ENCODE data around the gene RPS3. TPM values are rescaled to one million over a fixed set of nuclear protein-coding genes. Genes with fewer than 3 reads are reported as not detected.

RPS3 gene
- total RNA-seq, 3 donors from 2014 or later (not counting 1 experiment from before 2014, with no cell fraction given) = 2,027 to 2,376 (median 2,290) TPM

- Mint-ChIP-seq H3K36me3 (no peaks in the 10 kb centered on the region), H3K4me1 (no peaks in the 10 kb centered on the region), H3K9me3 (no peaks in the 10 kb centered on the region), H3K27ac (no peak overlapping the region), H3K27me3 (ENCODE audit: low read depth in 2 of 2) (no peaks in the 10 kb centered on the region), H3K4me3 (no peak overlapping the region)
- 97% methylated on average over 15 of the region's 15 CpGs for WGBS (ENCODE audit: insufficient coverage)
- DNase-seq (no peak), ATAC-seq (no peak)
- Histone ChIP-seq H3K4me1 (ENCODE audit: control insufficient read depth, insufficient read depth, low read length) (no peaks in the 10 kb centered on the region), H3K4me3 (ENCODE audit: low read length) (no peak overlapping the region), H3K27ac (ENCODE audit: low read length) (no peak overlapping the region), H3K9me3 (ENCODE audit: control insufficient read depth, insufficient read depth, low read length) (no peaks in the 10 kb centered on the region), H3K36me3 (ENCODE audit: control insufficient read depth, insufficient read depth, low read length) (no peaks in the 10 kb centered on the region), H3K27me3 (ENCODE audit: control insufficient read depth, insufficient read depth, low read length) (peaks cover 2% of the 10 kb centered on the region)
- TF ChIP-seq CTCF (IDR thresholded peaks at IDR 0.05) = no peak
- intact Hi-C loops (cut with micrococcal nuclease) = no loop called here
Observed at GRCh38 chr11:75422248-75423231, 23.2 kb downstream of the RPS3 start.

- 93% methylated on average over 8 of the region's 9 CpGs for WGBS (ENCODE audit: insufficient coverage)
- H3K4me3 Mint-ChIP-seq = no peak overlapping the region
Observed at GRCh38 chr11:75423721-75424120, 24.4 kb downstream of the RPS3 start.

GRCh38 chr11:75424396-75424795 is 25.1 kb downstream of the RPS3 start:
- Histone ChIP-seq H3K27ac (ENCODE audit: low read length) (no peak overlapping the region), H3K4me3 (ENCODE audit: low read length) (no peak overlapping the region), H3K36me3 (ENCODE audit: control insufficient read depth, insufficient read depth, low read length) (no peaks in the 10 kb centered on the region), H3K27me3 (ENCODE audit: control insufficient read depth, insufficient read depth, low read length) (peaks cover 11% of the 10 kb centered on the region), H3K9me3 (ENCODE audit: control insufficient read depth, insufficient read depth, low read length) (peaks cover 4% of the 10 kb centered on the region), H3K4me1 (ENCODE audit: control insufficient read depth, insufficient read depth, low read length) (peaks cover 13% of the 10 kb centered on the region)
- Mint-ChIP-seq H3K9me3 (no peaks in the 10 kb centered on the region), H3K4me3 (no peak overlapping the region), H3K36me3 (no peaks in the 10 kb centered on the region), H3K27ac (no peak overlapping the region), H3K27me3 (ENCODE audit: low read depth in 2 of 2) (peaks cover 5 to 9% of the 10 kb centered on the region in 2 donors), H3K4me1 (peaks cover 7 to 14% of the 10 kb centered on the region in 2 donors)
- intact Hi-C loops (cut with micrococcal nuclease) = no loop called here
- DNase-seq (no peak), ATAC-seq (no peak)
- no peak for TF ChIP-seq CTCF (IDR thresholded peaks at IDR 0.05)
- WGBS (ENCODE audit: insufficient coverage) = 100% methylated on average over 1 of the region's 1 CpG

More at GRCh38 chr11:75423721-75424120, 24.4 kb downstream of the RPS3 start:
- H3K9me3 ChIP-seq (ENCODE audit: control insufficient read depth, insufficient read depth, low read length) = no peaks in the 10 kb centered on the region
- H3K9me3 Mint-ChIP-seq = no peaks in the 10 kb centered on the region
- no peaks in the 10 kb centered on the region for H3K36me3 ChIP-seq (ENCODE audit: control insufficient read depth, insufficient read depth, low read length)
- TF ChIP-seq CTCF (IDR thresholded peaks at IDR 0.05) = no peak
- H3K4me1 ChIP-seq (ENCODE audit: control insufficient read depth, insufficient read depth, low read length) = peaks cover 7% of the 10 kb centered on the region
- DNase-seq = no peak
- intact Hi-C loops (cut with micrococcal nuclease) = no loop called here
- peaks cover under 1 to 7% of the 10 kb centered on the region in 2 donors for H3K4me1 Mint-ChIP-seq
- peaks cover 5% of the 10 kb centered on the region for H3K27me3 ChIP-seq (ENCODE audit: control insufficient read depth, insufficient read depth, low read length)
- no peak for ATAC-seq
- no peak overlapping the region for H3K4me3 ChIP-seq (ENCODE audit: low read length)
- H3K27me3 Mint-ChIP-seq (ENCODE audit: low read depth in 2 of 2) = peaks cover 0 to 2% of the 10 kb centered on the region in 2 donors
- no peak overlapping the region for H3K27ac Mint-ChIP-seq
- no peaks in the 10 kb centered on the region for H3K36me3 Mint-ChIP-seq
- no peak overlapping the region for H3K27ac ChIP-seq (ENCODE audit: low read length)

Measured in natural killer cell (primary cell).